Activated naive CD8-positive, alpha-beta T cell treated with anti-CD3 and anti-CD28 coated beads, Interleukin-2, amount 10 ng/mL, durations not matched to agents 7 days and 5 days (primary cell): ENCODE results near the gene NME5. TPM values are rescaled to one million over a fixed set of nuclear protein-coding genes. Genes with fewer than 3 reads are reported as not detected.

Source experiments
- ATAC-seq: fragments of 150-1000 bp; cut with Tn5 transposase; one replicate; pipeline ENCODE4 v1.10.0; 2021; ENCODE audit warnings: low read depth, moderate library complexity
- POLR2A ChIA-PET: fragments of 350-600 bp; sonication (Branson Sonifier 250); formaldehyde crosslinking; loops from one replicate; lab custom pipeline; 2021; ENCODE audit warnings: antibody characterized with exemption; lab: Charles Lee
- DNase-seq: peaks from one replicate; pipeline ENCODE4 v3.0.0; 2021
- H3K27ac Mint-ChIP-seq: one replicate; pipeline ENCODE4 v1.8.0; 2022; ENCODE audit warnings: mild to moderate bottlenecking, mixed read lengths
- H3K27me3 Mint-ChIP-seq: one replicate; pipeline ENCODE4 v1.8.0; 2022; ENCODE audit warnings: mild to moderate bottlenecking, moderate library complexity, mixed read lengths
- H3K36me3 Mint-ChIP-seq: one replicate; pipeline ENCODE4 v1.8.0; 2021; ENCODE audit warnings: mild to moderate bottlenecking, mixed read lengths
- H3K4me1 Mint-ChIP-seq: one replicate; pipeline ENCODE4 v1.8.0; 2021; ENCODE audit warnings: mixed read lengths
- H3K4me3 Mint-ChIP-seq: one replicate; pipeline ENCODE4 v1.8.0; 2022; ENCODE audit warnings: mild to moderate bottlenecking, moderate library complexity, mixed read lengths
- H3K9me3 Mint-ChIP-seq: one replicate; pipeline ENCODE4 v1.8.0; 2021; ENCODE audit warnings: mixed read lengths
- total RNA-seq, 2 experiments: library from RNA; stranded (reverse); gene quantifications; one replicate each; pipeline ENCODE4 v1.2.3, GENCODE V29; 2021

NME5 gene, protein sequence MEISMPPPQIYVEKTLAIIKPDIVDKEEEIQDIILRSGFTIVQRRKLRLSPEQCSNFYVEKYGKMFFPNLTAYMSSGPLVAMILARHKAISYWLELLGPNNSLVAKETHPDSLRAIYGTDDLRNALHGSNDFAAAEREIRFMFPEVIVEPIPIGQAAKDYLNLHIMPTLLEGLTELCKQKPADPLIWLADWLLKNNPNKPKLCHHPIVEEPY
- total RNA-seq, result not detected

DNA sequence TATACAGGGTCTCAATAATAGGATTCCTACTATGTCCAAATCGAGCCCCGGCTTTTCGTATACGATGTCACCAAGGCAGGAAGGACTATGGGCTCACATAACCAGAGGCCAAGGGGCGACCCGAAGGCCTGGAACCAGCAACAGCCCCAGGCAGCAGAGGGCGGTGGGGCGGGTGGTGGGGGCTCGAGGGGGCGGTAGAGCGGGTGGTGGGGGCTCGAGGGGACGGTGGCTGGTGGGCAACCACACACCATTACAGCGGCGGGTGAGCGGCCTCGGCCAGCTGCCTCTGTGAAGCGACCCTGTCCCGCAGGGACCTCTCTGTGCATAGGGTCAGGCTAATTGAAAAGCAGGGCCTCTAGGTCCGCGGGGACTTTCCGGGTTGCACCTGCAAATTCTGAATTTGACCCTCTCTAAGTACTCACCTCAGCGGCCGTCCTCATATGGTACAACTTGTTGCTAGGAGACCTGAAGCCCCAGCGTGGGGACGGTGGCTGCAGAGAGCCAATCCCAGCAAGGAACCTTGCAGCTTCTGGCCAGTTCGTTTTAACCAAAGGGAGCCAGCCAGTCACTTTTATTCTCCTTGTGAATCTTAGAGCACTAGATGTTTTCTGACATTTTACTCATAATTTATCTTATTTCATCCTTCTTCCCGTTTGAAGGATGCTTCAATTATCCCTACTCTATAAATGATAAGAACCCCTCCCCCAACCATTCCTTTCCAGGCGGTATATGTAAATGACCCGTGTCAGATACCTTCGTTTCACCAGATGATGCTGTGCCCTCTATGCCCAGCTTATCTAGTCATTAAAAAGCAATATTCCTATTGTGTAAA, at the start of gene NME5:
Gene NME5 (minus strand): TSS at position 480 of the 832 bp plus-strand sequence. CDS start 648 bp downstream, outside the sequence.
- ATAC-seq (no peak), DNase-seq (no peak)
- H3K27ac Mint-ChIP-seq, result no peak within 1 kb of the TSS
- peaks cover 22% of the 10 kb centered on the region for H3K27me3 Mint-ChIP-seq
- H3K4me1 Mint-ChIP-seq, result peaks cover 2% of the 10 kb centered on the region
- no peaks in the 10 kb centered on the region for H3K36me3 Mint-ChIP-seq
- POLR2A ChIA-PET, result no interaction called here
- no peaks in the 10 kb centered on the region for H3K9me3 Mint-ChIP-seq
- H3K4me3 Mint-ChIP-seq, result no peak within 1 kb of the TSS

DNA sequence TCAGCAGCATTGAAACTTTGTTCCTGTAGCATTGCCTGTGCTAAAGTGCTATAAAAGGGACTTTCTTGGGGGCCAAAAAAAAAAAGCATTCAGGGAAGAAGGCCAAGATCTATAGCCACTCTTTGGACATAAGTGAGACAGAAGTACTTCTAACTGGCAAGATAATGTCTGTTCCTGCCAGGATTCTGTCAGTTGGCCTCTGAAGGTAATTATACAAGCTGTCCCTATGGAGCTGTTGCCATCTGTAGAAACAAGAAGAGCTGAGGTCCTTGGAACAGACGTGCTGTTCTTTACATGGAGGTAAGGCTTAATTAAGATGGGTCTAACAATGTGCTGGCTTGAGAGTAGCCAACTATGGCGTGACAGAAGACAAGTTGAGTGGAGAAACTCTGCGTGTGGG, 49.4 kb upstream of the NME5 start:
- POLR2A ChIA-PET, result interaction anchor here (0.6 kb wide), 1 partner anchor 12 kb away, joined by 5 read pairs; no protein-coding TSS in a partner anchor
- H3K4me1 Mint-ChIP-seq, result peaks cover 16% of the 10 kb centered on the region
- no peaks in the 10 kb centered on the region for H3K9me3 Mint-ChIP-seq
- H3K27me3 Mint-ChIP-seq, result no peaks in the 10 kb centered on the region
- peaks cover 32% of the 10 kb centered on the region for H3K36me3 Mint-ChIP-seq
- no peak overlapping the region for H3K27ac Mint-ChIP-seq
- no peak for ATAC-seq
- H3K4me3 Mint-ChIP-seq, result no peak overlapping the region
- DNase-seq, result no peak

DNA sequence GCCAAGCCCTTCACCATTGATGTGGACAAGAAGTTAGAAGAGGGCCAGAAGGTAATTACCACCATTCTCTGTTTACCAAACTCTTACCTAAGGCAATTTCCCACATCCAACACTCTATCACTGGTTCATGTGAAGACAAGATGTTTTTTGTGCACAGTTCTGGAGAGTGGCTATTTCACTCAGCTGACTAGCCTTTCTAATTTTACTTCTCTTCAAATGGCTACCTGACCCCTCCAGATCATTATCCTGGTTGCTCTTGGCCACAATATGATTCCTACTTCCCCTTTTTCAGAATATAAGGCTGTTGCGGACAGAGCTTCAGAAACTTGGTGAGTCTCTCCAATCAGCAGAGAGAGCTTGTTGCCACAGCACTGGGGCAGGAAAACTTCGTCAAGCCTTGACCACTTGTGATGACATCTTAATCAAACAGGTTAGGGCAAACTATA, 46.8 kb upstream of the NME5 start:
- H3K4me3 Mint-ChIP-seq, result no peak overlapping the region
- no peaks in the 10 kb centered on the region for H3K9me3 Mint-ChIP-seq
- no peaks in the 10 kb centered on the region for H3K27me3 Mint-ChIP-seq
- POLR2A ChIA-PET, result no interaction called here
- H3K36me3 Mint-ChIP-seq, result peaks cover 43% of the 10 kb centered on the region
- ATAC-seq (no peak), DNase-seq (no peak)
- peak overlapping the region; percentile 67 for H3K27ac Mint-ChIP-seq
- H3K4me1 Mint-ChIP-seq, result peaks cover 21% of the 10 kb centered on the region

DNA sequence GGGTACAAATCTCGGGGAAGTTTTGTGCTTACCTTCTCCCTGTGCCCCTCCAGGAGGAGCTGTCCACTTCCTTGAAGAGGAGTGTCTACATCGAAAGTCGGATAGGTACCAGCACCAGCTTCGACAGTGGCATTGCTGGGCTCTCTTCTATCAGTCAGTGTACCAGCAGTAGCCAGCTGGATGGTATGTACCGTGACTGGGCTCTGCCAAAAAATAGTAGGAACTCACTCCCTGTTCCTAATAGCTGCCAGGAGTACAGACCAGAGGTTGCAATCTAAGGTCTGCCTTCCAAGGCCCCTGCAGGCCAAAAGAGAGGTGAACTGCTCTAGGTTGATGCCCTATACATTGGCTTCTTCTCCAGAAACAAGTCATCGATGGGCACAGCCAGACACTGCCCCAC, 43.6 kb upstream of the NME5 start:
- no peak overlapping the region for H3K4me3 Mint-ChIP-seq
- H3K36me3 Mint-ChIP-seq, result peaks cover 40% of the 10 kb centered on the region
- H3K9me3 Mint-ChIP-seq, result no peaks in the 10 kb centered on the region
- DNase-seq (no peak), ATAC-seq (no peak)
- POLR2A ChIA-PET, result no interaction called here
- no peaks in the 10 kb centered on the region for H3K27me3 Mint-ChIP-seq
- H3K27ac Mint-ChIP-seq, result no peak overlapping the region
- peaks cover 31% of the 10 kb centered on the region for H3K4me1 Mint-ChIP-seq

DNA sequence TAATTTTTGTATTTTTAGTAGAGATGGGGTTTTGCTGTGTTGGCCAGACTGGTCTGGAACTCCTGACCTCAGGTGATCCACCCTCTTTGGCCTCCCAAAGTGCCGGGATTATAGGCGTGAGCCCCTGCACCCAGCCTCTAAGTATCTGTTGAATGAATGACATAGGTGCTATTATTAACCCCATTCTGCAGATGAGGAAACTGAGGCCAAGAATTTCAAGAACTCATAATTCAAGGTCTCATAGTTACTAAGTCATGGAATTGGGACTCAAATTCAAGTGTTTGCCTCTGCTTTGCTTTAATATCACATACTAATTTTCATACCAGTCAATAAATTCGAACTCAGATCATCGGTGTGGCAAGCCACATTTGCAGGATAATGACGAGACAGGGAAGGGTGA, 41.6 kb upstream of the NME5 start:
- peaks cover 38% of the 10 kb centered on the region for H3K4me1 Mint-ChIP-seq
- POLR2A ChIA-PET, result no interaction called here
- H3K36me3 Mint-ChIP-seq, result peaks cover 36% of the 10 kb centered on the region
- H3K9me3 Mint-ChIP-seq, result no peaks in the 10 kb centered on the region
- ATAC-seq, result no peak
- H3K27me3 Mint-ChIP-seq, result no peaks in the 10 kb centered on the region
- H3K4me3 Mint-ChIP-seq, result no peak overlapping the region
- no peak for DNase-seq
- H3K27ac Mint-ChIP-seq, result no peak overlapping the region

DNA sequence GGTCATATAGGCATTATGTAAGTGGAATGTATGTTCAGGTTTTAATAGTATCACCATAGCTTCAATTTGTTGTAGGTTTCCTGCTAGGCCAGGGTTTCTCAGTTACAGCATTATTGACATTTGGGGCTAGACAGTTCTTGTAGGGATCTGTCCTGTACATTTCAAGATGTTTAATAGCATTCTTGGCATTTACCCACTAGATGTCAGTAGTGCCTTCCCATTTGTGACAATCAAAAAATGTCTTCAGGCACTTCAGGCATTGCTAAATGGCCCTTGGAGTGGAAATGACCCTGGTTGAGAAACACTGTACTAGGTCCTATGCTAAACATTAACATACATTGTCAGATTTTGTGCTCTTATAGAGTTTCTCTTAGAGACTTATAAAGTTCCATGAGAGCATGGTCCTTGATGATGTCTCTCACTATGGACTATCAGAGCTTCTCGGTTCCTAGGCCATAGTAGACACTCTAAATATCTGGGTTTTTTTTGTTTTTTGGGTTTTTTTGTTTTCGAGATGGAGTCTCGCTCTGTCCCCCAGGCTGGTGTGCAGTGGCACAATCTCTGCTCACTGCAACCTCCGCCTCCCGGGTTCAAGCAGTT, 41.1 kb upstream of the NME5 start:
- no peak for ATAC-seq
- Mint-ChIP-seq H3K36me3 (peaks cover 32% of the 10 kb centered on the region), H3K4me1 (peaks cover 32% of the 10 kb centered on the region), H3K4me3 (no peak overlapping the region), H3K9me3 (no peaks in the 10 kb centered on the region), H3K27me3 (no peaks in the 10 kb centered on the region), H3K27ac (peak overlapping the region; percentile 77)
- no peak for DNase-seq
- POLR2A ChIA-PET, result interaction anchor here (0.9 to 3.6 kb wide), 2 partner anchors 157 to 172 kb away, joined by 3 to 15 read pairs; partner anchors contain the start of gene FAM53C

DNA sequence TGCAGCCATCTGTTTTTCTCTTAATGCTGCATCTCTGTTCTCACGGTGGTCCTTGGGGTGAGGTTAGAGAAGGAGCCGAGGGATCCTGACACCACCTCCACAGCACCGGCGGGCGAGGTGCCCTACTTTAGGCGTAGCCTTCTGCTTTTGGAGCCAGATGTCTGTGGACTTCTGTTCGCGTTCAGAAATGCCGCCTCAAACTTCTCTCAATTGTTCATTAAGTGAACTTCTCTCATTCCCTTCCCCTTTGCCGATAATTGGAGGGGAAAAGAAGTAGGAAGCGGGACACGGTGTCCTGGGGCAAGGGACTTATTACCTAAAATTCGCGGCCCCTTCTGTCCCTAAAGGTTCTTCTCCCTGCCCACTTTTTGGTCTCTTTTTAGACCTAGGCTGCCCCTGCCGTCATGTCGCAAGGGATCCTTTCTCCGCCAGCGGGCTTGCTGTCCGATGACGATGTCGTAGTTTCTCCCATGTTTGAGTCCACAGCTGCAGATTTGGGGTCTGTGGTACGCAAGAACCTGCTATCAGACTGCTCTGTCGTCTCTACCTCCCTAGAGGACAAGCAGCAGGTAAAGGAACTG, 40.1 kb upstream of the NME5 start:
- no peak overlapping the region for H3K27ac Mint-ChIP-seq
- ATAC-seq (no peak), DNase-seq (peak; percentile 42)
- no peaks in the 10 kb centered on the region for H3K9me3 Mint-ChIP-seq
- no peak overlapping the region for H3K4me3 Mint-ChIP-seq
- H3K36me3 Mint-ChIP-seq, result peaks cover 33% of the 10 kb centered on the region
- H3K4me1 Mint-ChIP-seq, result peaks cover 24% of the 10 kb centered on the region
- H3K27me3 Mint-ChIP-seq, result no peaks in the 10 kb centered on the region
- POLR2A ChIA-PET, result interaction anchor here (0.6 to 3.6 kb wide), 9 partner anchors 34 to 425 kb away, joined by 3 to 15 read pairs (median 4); partner anchors contain the start of genes CDC23, ETF1, FAM53C and HNRNPA0

DNA sequence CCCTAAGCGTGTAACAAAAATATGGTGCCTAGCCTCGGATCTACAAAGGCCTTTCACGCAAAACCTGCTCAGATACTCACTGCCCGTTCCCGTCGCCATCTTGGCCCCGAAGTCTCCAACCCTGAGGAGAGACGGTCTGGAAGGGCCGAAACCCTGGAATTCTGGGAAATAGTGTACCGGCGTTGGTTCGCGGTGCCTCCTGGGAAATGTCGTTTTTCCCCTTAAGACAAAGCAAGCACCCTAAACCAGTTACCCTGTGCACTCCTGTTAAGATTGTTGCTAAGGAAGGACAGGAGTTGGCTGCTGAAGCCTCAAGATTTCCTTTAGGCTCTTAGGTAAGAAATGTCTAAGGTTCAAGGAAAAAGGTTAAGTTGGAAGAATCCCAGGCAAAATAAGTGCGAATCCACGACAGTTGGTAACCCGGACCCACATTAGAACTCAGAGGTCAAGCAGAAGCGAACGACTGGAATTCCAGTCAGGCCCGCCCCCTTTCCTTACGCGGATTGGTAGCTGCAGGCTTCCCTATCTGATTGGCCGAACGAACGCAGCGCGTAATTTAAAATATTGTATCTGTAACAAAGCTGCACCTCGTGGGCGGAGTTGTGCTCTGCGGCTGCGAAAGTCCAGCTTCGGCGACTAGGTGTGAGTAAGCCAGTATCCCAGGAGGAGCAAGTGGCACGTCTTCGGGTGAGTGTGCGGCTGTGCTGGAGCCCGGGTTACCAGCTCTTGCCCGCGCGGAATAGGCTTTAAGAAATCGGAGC, 39.5 kb upstream of the NME5 start, which contains the start of the genes BRD8 and KIF20A:
Gene BRD8 (minus strand): TSS at position 115 of the 761 bp plus-strand sequence. CDS start 16 bp downstream, at position 99.
Gene KIF20A (plus strand): TSS at position 597 of the 761 bp plus-strand sequence. CDS start 569 bp downstream, outside the sequence.
- H3K9me3 Mint-ChIP-seq, result no peaks in the 10 kb centered on the region
- DNase-seq (peak; percentile 82), ATAC-seq (peak; percentile 86)
- peaks cover 24% of the 10 kb centered on the region for H3K4me1 Mint-ChIP-seq
- POLR2A ChIA-PET, result interaction anchor here (0.6 to 3.6 kb wide), 9 partner anchors 35 to 425 kb away, joined by 3 to 15 read pairs (median 4); partner anchors contain the start of genes CDC23, ETF1, FAM53C and HNRNPA0
- H3K27ac Mint-ChIP-seq, result peak within 1 kb of the TSS; percentile 77
- no peaks in the 10 kb centered on the region for H3K27me3 Mint-ChIP-seq
- no peak within 1 kb of the TSS for H3K4me3 Mint-ChIP-seq
- peaks cover 27% of the 10 kb centered on the region for H3K36me3 Mint-ChIP-seq

DNA sequence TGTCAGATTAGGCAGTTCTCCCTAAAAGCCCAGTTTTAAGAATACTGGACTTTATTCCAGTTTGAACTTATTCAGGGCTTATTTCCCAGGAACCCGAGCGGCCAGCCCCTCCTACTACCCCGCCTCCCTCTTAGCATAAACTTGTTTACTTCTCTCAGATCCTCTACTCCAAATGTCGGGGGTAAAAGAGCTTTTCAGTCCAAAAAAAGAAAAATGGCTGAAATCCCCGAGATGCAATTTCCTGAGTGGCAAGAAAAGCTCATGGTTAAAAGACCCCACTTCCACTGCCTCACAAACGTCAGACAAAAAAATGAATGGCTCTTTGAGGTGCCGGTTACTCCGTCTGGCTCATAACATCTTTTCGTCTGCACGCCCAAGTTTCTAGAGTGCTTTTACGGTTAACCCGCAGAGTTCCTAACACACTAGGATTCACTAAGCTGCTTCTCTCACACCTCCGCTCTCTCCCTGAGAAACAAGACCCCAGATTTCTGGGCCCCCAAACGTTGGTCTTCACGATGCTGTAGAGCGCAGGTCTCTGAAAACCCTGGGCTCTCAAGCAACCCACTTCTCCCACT, 38.8 kb upstream of the NME5 start:
- no peak overlapping the region for H3K4me3 Mint-ChIP-seq
- ATAC-seq, result peak; percentile 2
- peaks cover 24% of the 10 kb centered on the region for H3K4me1 Mint-ChIP-seq
- H3K27ac Mint-ChIP-seq, result no peak overlapping the region
- POLR2A ChIA-PET, result interaction anchor here (1.2 to 3.6 kb wide), 6 partner anchors 9 to 397 kb away, joined by 3 to 15 read pairs (median 6); partner anchors contain the start of genes CDC23, CDC25C, FAM53C and HSPA9
- no peaks in the 10 kb centered on the region for H3K9me3 Mint-ChIP-seq
- H3K36me3 Mint-ChIP-seq, result peaks cover 21% of the 10 kb centered on the region
- DNase-seq, result no peak
- H3K27me3 Mint-ChIP-seq, result no peaks in the 10 kb centered on the region

DNA sequence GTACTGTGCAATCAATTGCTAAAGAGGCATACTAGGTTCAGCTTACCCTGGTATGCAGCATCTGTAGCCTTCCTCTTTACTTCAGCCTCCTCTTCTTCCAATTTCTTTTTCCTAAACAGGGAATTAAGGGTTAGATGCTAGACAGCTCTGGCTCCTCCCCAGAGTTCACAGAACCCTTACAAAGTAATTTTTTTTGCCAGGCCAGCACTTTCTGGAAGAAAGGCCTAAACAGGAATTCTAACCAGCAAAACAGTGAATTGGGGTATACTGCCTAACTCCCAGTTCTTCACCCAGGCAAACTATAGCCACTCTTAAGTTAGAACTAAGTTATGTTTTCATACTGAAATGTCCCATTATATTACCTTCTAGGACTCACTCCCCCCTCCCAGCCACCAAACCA, 31.1 kb upstream of the NME5 start:
- H3K27me3 Mint-ChIP-seq, result no peaks in the 10 kb centered on the region
- no peak for ATAC-seq
- POLR2A ChIA-PET, result no interaction called here
- no peak overlapping the region for H3K27ac Mint-ChIP-seq
- DNase-seq, result no peak
- H3K4me1 Mint-ChIP-seq, result peaks cover 6% of the 10 kb centered on the region
- no peaks in the 10 kb centered on the region for H3K9me3 Mint-ChIP-seq
- no peak overlapping the region for H3K4me3 Mint-ChIP-seq
- peaks cover 32% of the 10 kb centered on the region for H3K36me3 Mint-ChIP-seq

DNA sequence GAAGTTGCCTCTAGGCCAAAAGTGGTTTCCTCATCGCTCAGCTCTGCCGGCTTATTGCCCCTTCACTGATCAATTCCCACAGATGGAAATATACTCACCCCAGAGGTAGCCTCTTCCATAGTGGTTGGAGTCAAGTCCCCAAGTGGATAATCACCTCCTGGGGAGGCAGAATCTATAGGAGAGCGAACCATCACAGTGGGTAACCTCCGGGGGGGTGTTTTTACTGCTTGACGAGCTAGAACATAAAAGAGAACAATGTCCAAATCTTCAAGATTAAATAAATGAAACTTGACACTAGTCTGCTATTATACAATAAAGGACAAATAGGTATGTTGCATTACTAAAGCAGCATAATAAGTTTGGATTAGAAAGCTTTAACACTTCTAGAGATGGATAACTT, 29.9 kb upstream of the NME5 start:
- no peak overlapping the region for H3K27ac Mint-ChIP-seq
- no peaks in the 10 kb centered on the region for H3K27me3 Mint-ChIP-seq
- no peaks in the 10 kb centered on the region for H3K9me3 Mint-ChIP-seq
- POLR2A ChIA-PET, result interaction anchor here (1.8 kb wide), 1 partner anchor 8 kb away, joined by 7 read pairs; no protein-coding TSS in a partner anchor
- ATAC-seq, result no peak
- DNase-seq, result no peak
- H3K36me3 Mint-ChIP-seq, result peaks cover 36% of the 10 kb centered on the region
- H3K4me3 Mint-ChIP-seq, result no peak overlapping the region
- peaks cover 6% of the 10 kb centered on the region for H3K4me1 Mint-ChIP-seq

DNA sequence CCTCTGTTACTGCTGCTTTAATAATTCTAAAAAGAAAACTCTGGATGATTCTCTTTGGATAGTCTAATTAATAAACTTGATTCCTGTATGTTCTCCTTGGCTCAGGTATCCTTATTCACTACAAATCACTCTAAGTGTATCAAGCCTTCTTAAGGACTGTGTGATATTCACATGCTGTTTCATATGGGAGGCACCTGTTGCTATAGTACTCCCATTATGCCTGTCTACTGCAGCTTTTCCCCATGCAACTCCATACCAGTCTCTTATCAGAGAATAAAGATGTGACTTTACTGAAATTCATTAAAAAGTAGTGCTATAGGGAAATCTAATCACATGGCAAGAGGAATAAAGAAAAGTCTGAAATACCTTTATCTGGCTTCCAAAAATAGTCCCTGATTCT, 24.5 kb upstream of the NME5 start:
- Mint-ChIP-seq H3K27ac (no peak overlapping the region), H3K4me3 (no peak overlapping the region), H3K4me1 (peaks cover 2% of the 10 kb centered on the region), H3K36me3 (peaks cover 48% of the 10 kb centered on the region), H3K9me3 (no peaks in the 10 kb centered on the region), H3K27me3 (no peaks in the 10 kb centered on the region)
- DNase-seq, result no peak
- POLR2A ChIA-PET, result no interaction called here
- ATAC-seq, result no peak
